Epithelial cell of esophagus (primary cell): ENCODE results near the gene EPHB1.

ENCODE experiments used
- DNase-seq: peaks from one replicate; pipeline ENCODE4 v3.0.0; 2010; ENCODE audit warnings: low read depth
- H3K4me3 ChIP-seq: 2 replicates; pipeline ENCODE4 v1.5.1; 2011; ENCODE audit warnings: mild to moderate bottlenecking, low read length, control low read depth
- CTCF ChIP-seq: IDR thresholded peaks from 2 replicates; pipeline ENCODE4 v1.5.1; 2011; ENCODE audit warnings: low read depth, mild to moderate bottlenecking, low read length, control low read depth, inconsistent platforms; ENCODE audit not compliant: insufficient read depth; ENCODE audit errors: missing control alignments

Gene EPHB1

GRCh38 chr3:134883697-134884385, 88.8 kb downstream of the EPHB1 start:
- no peak for DNase-seq
- no peak for TF ChIP-seq CTCF
- H3K4me3 ChIP-seq = no peak overlapping the region

GRCh38 chr3:134885877-134886621, 91.0 kb downstream of the EPHB1 start:
- no peak overlapping the region for H3K4me3 ChIP-seq
- no peak for TF ChIP-seq CTCF
- no peak for DNase-seq

GRCh38 chr3:134886991-134887390, 91.9 kb downstream of the EPHB1 start:
- no peak overlapping the region for H3K4me3 ChIP-seq
- TF ChIP-seq CTCF = no peak

GRCh38 chr3:134887536-134887935, 92.5 kb downstream of the EPHB1 start:
- H3K4me3 ChIP-seq = no peak overlapping the region
- no peak for TF ChIP-seq CTCF
- DNase-seq = no peak

More at GRCh38 chr3:134886991-134887390, 91.9 kb downstream of the EPHB1 start:
- DNase-seq = no peak

- H3K4me3 ChIP-seq = no peak overlapping the region
- no peak for TF ChIP-seq CTCF
- DNase-seq = no peak
Measured at GRCh38 chr3:134892326-134892725, 97.3 kb downstream of the EPHB1 start.

GRCh38 chr3:134892761-134893160, 97.7 kb downstream of the EPHB1 start:
- DNase-seq = no peak
- H3K4me3 ChIP-seq = no peak overlapping the region
- no peak for TF ChIP-seq CTCF
